Stimulated activated naive B cell treated with anti-CD40 and anti-IgM and Interleukin-4, amounts not matched to agents 10 μg/mL and 1 μg/mL and 100 μg/mL, for 72 hours (primary cell): ENCODE results near the gene ACAA1.

Source experiments
- ATAC-seq, 2 donors: fragments of 150-1000 bp; cut with Tn5 transposase; replicated peaks; 2 replicates each; pipeline ENCODE4 v1.10.0; 2021; ENCODE audit warnings: moderate library complexity in 1 of 2
- DNase-seq: peaks from one replicate; pipeline ENCODE4 v3.0.0; 2021
- H3K27ac Mint-ChIP-seq: one replicate; pipeline ENCODE4 v1.8.0; 2022; ENCODE audit warnings: mild to moderate bottlenecking, mixed read lengths
- H3K27me3 Mint-ChIP-seq, 2 donors: one replicate each; pipeline ENCODE4 v1.8.0; 2022; ENCODE audit warnings: mixed read lengths in 2 of 2
- H3K36me3 Mint-ChIP-seq, 2 donors: one replicate each; pipeline ENCODE4 v1.8.0; 2022; ENCODE audit warnings: mixed read lengths in 2 of 2, mild to moderate bottlenecking in 1 of 2
- H3K4me1 Mint-ChIP-seq, 2 donors: one replicate each; pipeline ENCODE4 v1.8.0; 2022; ENCODE audit warnings: mixed read lengths in 2 of 2, mild to moderate bottlenecking in 1 of 2
- H3K4me3 Mint-ChIP-seq, 2 donors: one replicate each; pipeline ENCODE4 v1.8.0; 2022; ENCODE audit warnings: mild to moderate bottlenecking in 2 of 2, mixed read lengths in 2 of 2, moderate library complexity in 1 of 2
- H3K9me3 Mint-ChIP-seq, 2 donors: one replicate each; pipeline ENCODE4 v1.8.0; 2022; ENCODE audit warnings: mixed read lengths in 2 of 2, mild to moderate bottlenecking in 1 of 2

The ACAA1 gene

GRCh38 chr3:38121832-38122461 lies 15.0 kb downstream of the ACAA1 start:
- Mint-ChIP-seq H3K27me3 (no peaks in the 10 kb centered on the region), H3K36me3 (peaks cover 51 to 66% of the 10 kb centered on the region in 2 donors), H3K4me3 (no peak overlapping the region), H3K9me3 (no peaks in the 10 kb centered on the region), H3K4me1 (peaks cover 11 to 20% of the 10 kb centered on the region in 2 donors), H3K27ac (peak overlapping the region; percentile 60)
- DNase-seq (no peak), ATAC-seq (no peak)

GRCh38 chr3:38121451-38121831 lies 15.5 kb downstream of the ACAA1 start:
- H3K9me3 Mint-ChIP-seq, result no peaks in the 10 kb centered on the region
- no peak overlapping the region for H3K27ac Mint-ChIP-seq
- peaks cover 52 to 63% of the 10 kb centered on the region in 2 donors for H3K36me3 Mint-ChIP-seq
- H3K4me1 Mint-ChIP-seq, result peaks cover 12 to 20% of the 10 kb centered on the region in 2 donors
- DNase-seq (no peak), ATAC-seq (no peak)
- H3K27me3 Mint-ChIP-seq, result no peaks in the 10 kb centered on the region
- H3K4me3 Mint-ChIP-seq, result no peak overlapping the region

GRCh38 chr3:38120693-38121450 lies 16.1 kb downstream of the ACAA1 start:
- H3K36me3 Mint-ChIP-seq, result peaks cover 49 to 60% of the 10 kb centered on the region in 2 donors

GRCh38 chr3:38119821-38120692 lies 16.9 kb downstream of the ACAA1 start:
- DNase-seq (no peak), ATAC-seq (no peak)
- Mint-ChIP-seq H3K4me1 (peaks cover 20 to 26% of the 10 kb centered on the region in 2 donors), H3K4me3 (no peak overlapping the region), H3K27me3 (no peaks in the 10 kb centered on the region), H3K36me3 (peaks cover 43 to 52% of the 10 kb centered on the region in 2 donors), H3K27ac (no peak overlapping the region), H3K9me3 (no peaks in the 10 kb centered on the region)

More at GRCh38 chr3:38120693-38121450, 16.1 kb downstream of the ACAA1 start:
- Mint-ChIP-seq H3K4me1 (peaks cover 15 to 24% of the 10 kb centered on the region in 2 donors), H3K27me3 (no peaks in the 10 kb centered on the region), H3K9me3 (no peaks in the 10 kb centered on the region), H3K27ac (peak overlapping the region; percentile 75), H3K4me3 (no peak overlapping the region)
- no peak for DNase-seq
- no peak for ATAC-seq

GRCh38 chr3:38119248-38119544 lies 17.7 kb downstream of the ACAA1 start:
- H3K27ac Mint-ChIP-seq, result peak overlapping the region; percentile 6

GRCh38 chr3:38118421-38119247 lies 18.3 kb downstream of the ACAA1 start:
- peaks cover 39 to 47% of the 10 kb centered on the region in 2 donors for H3K36me3 Mint-ChIP-seq
- ATAC-seq (no peak), DNase-seq (no peak)
- H3K9me3 Mint-ChIP-seq, result no peaks in the 10 kb centered on the region
- no peaks in the 10 kb centered on the region for H3K27me3 Mint-ChIP-seq
- H3K27ac Mint-ChIP-seq, result peak overlapping the region; percentile 22
- peaks cover 24 to 33% of the 10 kb centered on the region in 2 donors for H3K4me1 Mint-ChIP-seq
- H3K4me3 Mint-ChIP-seq, result no peak overlapping the region

More at GRCh38 chr3:38119248-38119544, 17.7 kb downstream of the ACAA1 start:
- Mint-ChIP-seq H3K4me1 (peaks cover 24 to 33% of the 10 kb centered on the region in 2 donors), H3K9me3 (no peaks in the 10 kb centered on the region), H3K27me3 (no peaks in the 10 kb centered on the region), H3K36me3 (peaks cover 39 to 47% of the 10 kb centered on the region in 2 donors), H3K4me3 (no peak overlapping the region)
- no peak for DNase-seq
- no peak for ATAC-seq

- ATAC-seq (peak; percentile 78 to 81), DNase-seq (peak; percentile 46)
- H3K27ac Mint-ChIP-seq, result peak overlapping the region; percentile 22
- H3K27me3 Mint-ChIP-seq, result no peaks in the 10 kb centered on the region
- H3K4me1 Mint-ChIP-seq, result peaks cover 24 to 33% of the 10 kb centered on the region in 2 donors
- peaks cover 34 to 42% of the 10 kb centered on the region in 2 donors for H3K36me3 Mint-ChIP-seq
- no peaks in the 10 kb centered on the region for H3K9me3 Mint-ChIP-seq
- no peak overlapping the region for H3K4me3 Mint-ChIP-seq
Observed at GRCh38 chr3:38117748-38118420, 19.0 kb downstream of the ACAA1 start.

GRCh38 chr3:38117163-38117716 lies 19.7 kb downstream of the ACAA1 start:
- Mint-ChIP-seq H3K4me3 (no peak overlapping the region), H3K27me3 (no peaks in the 10 kb centered on the region), H3K9me3 (no peaks in the 10 kb centered on the region), H3K4me1 (peaks cover 24 to 33% of the 10 kb centered on the region in 2 donors), H3K27ac (peak overlapping the region; percentile 69), H3K36me3 (peaks cover 31 to 36% of the 10 kb centered on the region in 2 donors)
- ATAC-seq (no peak), DNase-seq (no peak)

- H3K36me3 Mint-ChIP-seq, result peaks cover 27 to 30% of the 10 kb centered on the region in 2 donors
- ATAC-seq (no peak), DNase-seq (no peak)
- no peak overlapping the region for H3K27ac Mint-ChIP-seq
- H3K27me3 Mint-ChIP-seq, result no peaks in the 10 kb centered on the region
- H3K4me3 Mint-ChIP-seq, result no peak overlapping the region
- peaks cover 24 to 33% of the 10 kb centered on the region in 2 donors for H3K4me1 Mint-ChIP-seq
- H3K9me3 Mint-ChIP-seq, result no peaks in the 10 kb centered on the region
Observed at GRCh38 chr3:38116471-38117162, 20.3 kb downstream of the ACAA1 start.

- Mint-ChIP-seq H3K4me1 (peaks cover 24 to 30% of the 10 kb centered on the region in 2 donors), H3K9me3 (no peaks in the 10 kb centered on the region), H3K4me3 (peak overlapping the region in 1 of 2 donors; percentile 13), H3K27me3 (no peaks in the 10 kb centered on the region), H3K36me3 (peaks cover 27% of the 10 kb centered on the region in 2 donors), H3K27ac (peak overlapping the region; percentile 65)
- DNase-seq (no peak), ATAC-seq (peak; percentile 31 to 54)
Observed at GRCh38 chr3:38115645-38116427, 21.1 kb downstream of the ACAA1 start.

- ATAC-seq, result peak; percentile 44 to 58
- H3K27ac Mint-ChIP-seq, result peak overlapping the region; percentile 83
- H3K27me3 Mint-ChIP-seq, result no peaks in the 10 kb centered on the region
- peak overlapping the region in 1 of 2 donors; percentile 13 for H3K4me3 Mint-ChIP-seq
- peaks cover 19 to 21% of the 10 kb centered on the region in 2 donors for H3K36me3 Mint-ChIP-seq
- no peaks in the 10 kb centered on the region for H3K9me3 Mint-ChIP-seq
- DNase-seq, result peak; percentile 19
- H3K4me1 Mint-ChIP-seq, result peaks cover 24 to 26% of the 10 kb centered on the region in 2 donors
Observed at GRCh38 chr3:38114875-38115644, 21.9 kb downstream of the ACAA1 start.
